Activated CD4-positive, alpha-beta T cell treated with anti-CD3 and anti-CD28 coated beads, Interleukin-2, amount 50 U/mL, for 4 hours (primary cell): ENCODE measurements around the gene SSBP3.

Source experiments
- DNase-seq, 2 experiments: peaks; one replicate each; pipeline ENCODE4 v3.0.0-alpha.2; 2020

Gene SSBP3

GRCh38 chr1:54282101-54282847, 123.9 kb downstream of the SSBP3 start:
- no peak for DNase-seq

GRCh38 chr1:54280651-54281050, 125.5 kb downstream of the SSBP3 start:
- DNase-seq, result no peak

- no peak for DNase-seq
Measured at GRCh38 chr1:54279457-54279856, 126.7 kb downstream of the SSBP3 start.

DNA sequence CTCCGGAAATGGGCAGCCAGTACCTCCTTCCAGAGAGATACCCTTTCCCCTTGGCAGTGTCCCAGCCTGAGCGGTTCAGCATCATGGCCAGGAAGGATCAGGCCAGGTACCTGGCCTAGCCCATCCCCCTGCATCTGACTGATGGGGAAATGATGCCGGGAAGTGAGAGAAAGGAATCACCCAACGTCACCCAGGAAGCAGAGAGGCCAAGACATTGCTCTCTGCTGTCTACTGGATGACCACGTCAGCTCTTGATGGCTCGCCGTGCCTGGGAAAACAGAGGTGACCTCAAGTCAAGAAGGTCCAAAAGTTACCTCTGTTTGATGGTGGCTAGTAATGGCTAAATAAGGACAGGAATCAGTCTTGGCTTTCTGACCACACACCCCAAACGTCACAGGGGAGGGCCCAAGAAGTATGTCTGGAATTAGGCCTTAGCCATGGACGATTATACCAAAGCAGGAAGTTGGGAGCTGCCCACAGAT, 127.2 kb downstream of the SSBP3 start:
- no peak for DNase-seq

DNA sequence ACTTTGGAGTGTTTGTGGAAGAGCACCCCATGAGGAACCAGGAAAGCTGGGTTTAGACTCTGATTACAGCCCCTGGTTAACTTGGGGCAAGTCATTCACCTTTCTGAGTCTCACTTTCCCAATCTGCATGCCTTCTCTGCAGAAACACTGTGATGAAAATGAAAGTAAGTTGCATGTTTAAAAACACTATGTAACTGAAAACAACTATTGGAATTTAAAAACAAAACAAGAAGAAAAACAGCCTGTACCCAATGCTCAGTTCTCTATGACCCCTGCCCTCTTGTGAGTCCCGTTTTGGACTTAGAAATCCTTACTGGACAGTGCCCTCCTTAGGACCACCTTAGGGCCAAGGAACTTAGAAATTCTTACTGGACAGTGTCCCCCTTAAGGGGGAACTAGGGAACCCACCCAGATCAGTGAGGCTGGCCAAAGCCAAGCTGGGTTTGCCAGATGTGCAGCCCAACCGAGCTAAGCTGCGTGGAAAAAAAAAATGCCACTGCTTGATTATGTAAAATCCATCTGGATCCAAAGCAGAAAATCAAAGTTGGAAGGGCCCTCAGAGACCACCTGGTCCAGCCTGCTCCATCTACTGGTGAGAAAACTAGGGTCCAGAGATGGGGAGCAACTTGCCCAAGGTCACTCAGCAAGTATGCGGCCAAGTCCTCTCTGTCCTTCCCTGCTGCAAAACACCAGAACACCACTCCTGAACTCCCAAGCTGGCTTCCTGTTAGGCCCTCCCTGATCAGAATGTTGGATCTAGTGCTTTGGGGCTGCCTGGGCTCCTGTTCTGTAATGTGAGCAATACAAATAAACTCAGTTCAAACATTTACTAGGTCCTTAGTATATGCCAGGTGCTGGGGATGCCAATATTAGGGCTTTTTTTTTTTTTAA, 128.5 kb downstream of the SSBP3 start:
- DNase-seq, result no peak

- no peak for DNase-seq
Measured at GRCh38 chr1:54276617-54277450, 129.4 kb downstream of the SSBP3 start.

DNA sequence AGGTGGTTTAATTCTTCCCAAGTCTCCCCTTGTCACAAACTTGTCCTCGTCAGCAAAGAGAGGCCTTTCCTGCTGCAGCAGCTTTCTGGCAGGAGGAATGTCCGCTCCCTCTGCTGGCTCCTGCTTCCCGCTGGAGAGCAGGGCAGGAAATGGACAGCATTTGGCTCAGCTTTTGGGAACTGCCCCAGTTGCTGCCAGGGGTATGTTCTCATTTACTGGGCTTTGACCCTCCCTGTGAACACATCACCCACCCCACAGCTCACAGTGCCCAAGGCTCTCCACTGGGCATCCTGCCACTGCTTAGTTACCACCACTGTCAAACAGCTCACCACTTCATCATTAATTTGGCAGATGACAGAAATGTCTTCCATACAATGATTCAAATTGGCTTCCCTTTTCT, 130.8 kb downstream of the SSBP3 start:
- no peak for DNase-seq

GRCh38 chr1:54274881-54275280, 131.3 kb downstream of the SSBP3 start:
- no peak for DNase-seq

DNA sequence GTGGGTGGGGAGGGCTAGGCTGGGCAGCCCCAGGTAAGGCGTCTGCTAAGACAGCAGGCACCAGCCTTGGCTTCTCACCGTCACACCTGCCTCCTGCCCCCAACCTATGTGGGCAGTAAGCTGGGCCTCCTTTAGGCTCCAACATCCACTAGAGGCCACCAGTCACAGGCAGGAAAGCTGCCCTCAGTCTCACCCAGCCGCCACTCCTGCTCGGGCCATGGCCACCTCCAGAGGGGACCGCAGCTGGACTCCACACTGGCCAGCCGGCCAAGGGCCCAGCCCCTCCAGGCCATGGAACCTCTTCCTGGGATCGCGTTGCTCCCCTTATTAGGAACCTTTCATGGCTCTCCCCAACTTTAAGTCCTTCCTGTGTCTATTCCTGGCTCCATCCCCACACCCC, 131.7 kb downstream of the SSBP3 start:
- DNase-seq, result no peak

- no peak for DNase-seq
Measured at GRCh38 chr1:54273795-54274163, 132.4 kb downstream of the SSBP3 start.

GRCh38 chr1:54273092-54273794, 133.0 kb downstream of the SSBP3 start:
- DNase-seq, result no peak

- DNase-seq, result no peak
Measured at GRCh38 chr1:54272772-54273091, 133.5 kb downstream of the SSBP3 start.

DNA sequence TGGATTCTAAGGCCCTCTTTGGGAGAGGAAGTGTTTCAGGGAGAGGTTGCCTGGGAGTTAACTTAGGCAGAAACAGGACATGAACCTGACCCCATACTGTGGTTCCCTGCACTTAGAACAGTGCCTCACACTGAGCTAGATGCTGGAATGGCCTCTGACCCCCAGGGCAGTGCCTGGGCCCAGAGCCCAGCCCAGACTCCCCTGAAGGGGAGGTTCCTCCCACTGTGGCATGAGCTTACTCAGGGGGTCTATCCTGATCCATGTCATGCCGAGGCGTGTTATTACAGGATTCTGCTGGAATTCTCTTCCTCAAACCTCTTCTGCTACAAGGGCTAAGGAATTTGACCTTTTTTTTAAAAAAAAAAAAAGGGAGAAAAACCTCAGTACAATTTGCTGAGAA, 134.1 kb downstream of the SSBP3 start:
- no peak for DNase-seq

DNA sequence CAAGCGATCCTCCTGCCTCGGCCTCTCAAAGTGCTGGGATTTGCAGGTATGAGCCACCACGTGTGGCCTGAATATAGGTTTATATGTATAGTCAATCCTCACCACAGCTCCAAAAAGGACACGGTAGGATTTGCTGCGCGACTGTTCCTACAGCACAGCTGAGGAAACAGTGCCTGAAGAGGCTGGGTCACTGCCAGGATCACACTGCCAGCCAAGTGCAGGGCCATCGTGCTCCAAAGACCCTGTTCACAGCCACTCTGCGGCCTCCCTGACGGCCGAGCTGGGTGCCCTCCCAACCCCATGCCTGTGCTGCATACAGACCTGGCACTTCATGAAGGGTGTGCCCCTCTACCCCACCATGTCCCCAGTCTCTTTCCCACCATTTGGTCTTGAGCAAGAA, 134.9 kb downstream of the SSBP3 start:
- DNase-seq, result no peak

DNA sequence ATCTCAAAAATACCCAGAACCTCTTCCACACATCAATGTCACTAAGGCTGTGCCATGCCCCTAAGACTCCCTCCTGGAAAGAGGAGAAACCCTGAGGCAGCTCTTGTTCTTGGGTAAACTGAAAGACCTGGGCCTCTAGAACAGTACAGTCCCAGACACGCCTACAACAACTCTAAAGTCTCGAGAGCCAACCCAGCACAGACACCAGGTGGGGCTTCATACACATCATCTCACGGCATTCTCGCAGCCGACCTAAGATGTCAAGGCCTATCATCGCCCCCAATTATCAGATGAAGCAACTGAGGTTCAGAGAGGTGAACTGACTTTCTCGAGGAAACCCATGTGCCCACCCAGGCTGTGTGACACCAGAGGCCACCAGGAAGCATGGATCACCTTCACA, 135.7 kb downstream of the SSBP3 start:
- no peak for DNase-seq

GRCh38 chr1:54268762-54269297, 137.4 kb downstream of the SSBP3 start:
- DNase-seq, result no peak

DNA sequence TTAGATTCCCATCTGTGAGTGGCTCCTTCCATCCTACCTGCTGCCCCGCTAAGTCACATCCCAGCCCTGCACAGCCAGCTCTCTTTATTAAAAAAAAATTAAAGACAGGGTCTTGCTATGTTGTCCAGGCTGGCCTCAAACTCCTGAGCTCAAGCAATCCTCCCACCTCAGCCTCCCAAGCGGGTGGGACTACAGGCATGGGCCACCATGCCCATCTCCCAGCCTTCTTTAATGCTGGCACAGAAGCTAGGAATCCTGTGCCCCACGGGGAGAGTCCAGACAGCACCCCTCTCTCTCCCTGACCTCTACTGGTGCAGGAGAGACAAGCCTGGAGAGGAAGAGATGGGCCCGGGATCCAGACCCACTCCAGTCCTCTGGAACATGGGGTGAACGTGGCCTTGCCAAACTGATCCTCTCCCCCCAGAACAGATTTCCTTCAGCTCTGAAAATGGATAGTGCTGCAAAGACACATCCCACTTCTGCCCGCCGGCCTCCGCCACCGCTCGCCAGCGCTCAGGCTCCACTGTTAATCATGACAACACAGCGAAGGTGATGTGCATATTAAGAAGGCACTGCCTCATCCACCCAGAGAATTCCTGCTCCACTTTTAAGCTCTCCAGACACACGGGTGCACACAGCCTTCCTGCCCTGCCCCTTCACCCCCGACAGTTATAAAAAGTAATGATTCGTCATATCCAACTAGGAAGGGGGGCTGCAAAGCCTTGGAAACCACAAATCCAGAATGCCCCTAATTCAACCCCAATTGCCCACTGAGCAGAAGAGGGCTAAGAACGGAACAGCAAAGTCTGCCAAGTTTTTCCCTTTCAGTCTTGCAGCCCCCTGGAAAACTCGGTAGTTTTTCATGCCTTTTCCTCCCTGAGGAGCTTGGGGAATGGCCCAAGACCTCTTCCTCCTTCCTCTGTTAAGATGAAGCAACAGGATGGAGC, 138.1 kb downstream of the SSBP3 start:
- no peak for DNase-seq

DNA sequence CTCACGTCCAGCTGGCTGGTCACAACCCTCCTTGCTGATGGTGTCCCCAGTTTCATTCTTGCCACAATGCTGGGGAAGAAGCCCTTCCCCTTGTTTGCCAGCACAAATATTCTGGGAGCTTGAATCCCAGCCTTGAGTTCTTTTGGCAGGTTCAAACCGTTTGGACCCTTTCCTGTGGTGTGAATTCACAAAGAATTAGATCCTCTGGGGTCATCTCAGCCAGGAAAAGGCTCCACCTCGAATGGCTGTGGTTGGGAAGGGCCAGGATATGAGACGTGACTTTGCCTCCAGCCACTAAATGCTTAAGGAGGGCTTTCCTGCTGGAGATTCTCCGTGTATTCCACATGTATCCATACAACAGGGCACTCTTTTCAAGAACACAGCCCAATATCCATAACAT, 139.3 kb downstream of the SSBP3 start:
- DNase-seq, result no peak

- DNase-seq, result no peak
Measured at GRCh38 chr1:54266195-54266594, 140.0 kb downstream of the SSBP3 start.

GRCh38 chr1:54265659-54266058, 140.5 kb downstream of the SSBP3 start:
- DNase-seq, result no peak

DNA sequence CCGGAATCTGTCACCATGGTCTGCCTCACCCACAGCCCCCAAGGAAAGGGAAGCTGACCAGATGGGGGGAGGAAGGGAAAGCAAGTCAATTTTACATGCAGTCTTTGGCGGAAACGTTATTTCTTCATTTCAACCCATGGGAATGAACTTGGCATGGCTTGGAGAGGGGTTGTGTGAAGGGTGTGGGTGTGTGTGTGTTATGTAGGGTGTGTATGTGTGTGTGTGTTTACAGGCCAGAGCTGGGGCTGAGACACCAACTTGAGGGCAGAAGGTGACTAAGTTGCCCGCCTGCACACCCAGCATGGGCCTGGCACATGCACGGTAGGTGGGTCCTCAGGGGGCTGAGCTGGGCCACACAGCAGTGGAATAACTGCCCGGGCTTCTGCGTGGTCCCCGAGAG, 141.1 kb downstream of the SSBP3 start:
- DNase-seq, result no peak
